ENCODE results near the gene UBASH3B. TPM values are rescaled to one million over a fixed set of nuclear protein-coding genes. Genes with fewer than 3 reads are reported as not detected.

Gene UBASH3B
- total RNA-seq, 4 donors from 2014 or later, result 9.9 to 36.3 (median 24.3) TPM

DNA sequence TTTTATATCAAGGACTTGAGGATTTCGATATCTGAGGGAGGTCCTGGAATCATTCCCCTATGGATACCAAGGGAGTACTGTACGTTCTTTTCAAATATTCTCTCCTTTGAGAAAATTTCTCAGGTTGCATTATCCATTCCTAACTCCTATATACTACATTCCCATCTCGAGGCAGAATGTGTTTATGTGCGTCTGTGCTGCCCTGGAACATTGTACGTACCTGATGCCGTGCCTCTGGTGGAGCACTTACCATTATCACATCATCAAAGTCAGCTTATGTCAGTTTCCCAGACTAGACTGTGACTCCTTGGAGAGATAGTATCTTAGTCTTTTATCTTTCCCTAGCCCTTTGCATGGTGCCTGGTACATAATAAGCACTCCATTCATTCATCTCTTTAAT, 21.7 kb downstream of the UBASH3B start:
- TF ChIP-seq, protein P1, sequence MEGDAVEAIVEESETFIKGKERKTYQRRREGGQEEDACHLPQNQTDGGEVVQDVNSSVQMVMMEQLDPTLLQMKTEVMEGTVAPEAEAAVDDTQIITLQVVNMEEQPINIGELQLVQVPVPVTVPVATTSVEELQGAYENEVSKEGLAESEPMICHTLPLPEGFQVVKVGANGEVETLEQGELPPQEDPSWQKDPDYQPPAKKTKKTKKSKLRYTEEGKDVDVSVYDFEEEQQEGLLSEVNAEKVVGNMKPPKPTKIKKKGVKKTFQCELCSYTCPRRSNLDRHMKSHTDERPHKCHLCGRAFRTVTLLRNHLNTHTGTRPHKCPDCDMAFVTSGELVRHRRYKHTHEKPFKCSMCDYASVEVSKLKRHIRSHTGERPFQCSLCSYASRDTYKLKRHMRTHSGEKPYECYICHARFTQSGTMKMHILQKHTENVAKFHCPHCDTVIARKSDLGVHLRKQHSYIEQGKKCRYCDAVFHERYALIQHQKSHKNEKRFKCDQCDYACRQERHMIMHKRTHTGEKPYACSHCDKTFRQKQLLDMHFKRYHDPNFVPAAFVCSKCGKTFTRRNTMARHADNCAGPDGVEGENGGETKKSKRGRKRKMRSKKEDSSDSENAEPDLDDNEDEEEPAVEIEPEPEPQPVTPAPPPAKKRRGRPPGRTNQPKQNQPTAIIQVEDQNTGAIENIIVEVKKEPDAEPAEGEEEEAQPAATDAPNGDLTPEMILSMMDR (IDR thresholded peaks at IDR 0.05), result no peak
- ATAC-seq (ENCODE audit: low FRiP score), result no peak
- DNase-seq (ENCODE audit: low spot score), result no peak

DNA sequence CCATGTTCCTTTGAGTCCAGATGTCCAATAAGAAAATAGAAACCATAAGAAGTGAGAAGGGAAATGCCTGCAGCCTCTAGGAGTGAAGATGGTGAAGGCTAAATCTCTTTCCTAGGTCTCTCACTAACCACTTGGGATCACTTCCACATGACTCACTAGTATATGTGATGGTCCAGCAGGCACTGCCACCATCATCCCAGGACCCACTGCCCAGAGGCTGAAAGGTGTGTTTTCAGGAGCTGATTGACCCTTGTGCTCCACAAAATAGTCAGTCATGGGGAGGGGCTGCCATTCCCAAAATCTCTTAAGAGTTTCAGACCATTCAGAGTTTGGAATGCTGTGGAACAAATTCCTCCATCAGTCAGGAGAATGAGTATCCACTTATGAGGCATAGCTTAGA, 22.9 kb downstream of the UBASH3B start:
- DNase-seq (ENCODE audit: low spot score), result no peak
- no peak for ATAC-seq (ENCODE audit: low FRiP score)
- TF ChIP-seq, protein P1 (IDR thresholded peaks at IDR 0.05), result no peak

DNA sequence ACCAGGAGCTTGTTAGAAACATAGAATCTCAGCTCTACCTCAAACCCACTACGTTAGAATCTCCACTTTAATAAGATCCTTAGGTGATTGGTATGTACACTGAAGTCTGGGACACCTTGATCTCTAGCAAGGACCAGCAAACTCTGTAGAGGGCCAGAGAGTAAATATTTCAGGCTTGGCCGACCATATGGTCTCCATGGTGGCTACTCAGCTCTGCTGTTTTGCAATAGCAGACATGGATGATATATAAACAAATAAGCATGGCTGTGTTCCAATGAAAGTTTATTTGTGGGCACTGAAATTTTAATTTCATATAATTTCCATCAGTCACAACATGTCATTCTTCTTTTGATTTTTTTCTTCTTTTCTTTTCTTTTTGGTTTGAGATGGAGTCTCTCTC, 23.9 kb downstream of the UBASH3B start:
- no peak for ATAC-seq (ENCODE audit: low FRiP score)
- TF ChIP-seq, protein P1 (IDR thresholded peaks at IDR 0.05), result no peak
- DNase-seq (ENCODE audit: low spot score), result no peak

DNA sequence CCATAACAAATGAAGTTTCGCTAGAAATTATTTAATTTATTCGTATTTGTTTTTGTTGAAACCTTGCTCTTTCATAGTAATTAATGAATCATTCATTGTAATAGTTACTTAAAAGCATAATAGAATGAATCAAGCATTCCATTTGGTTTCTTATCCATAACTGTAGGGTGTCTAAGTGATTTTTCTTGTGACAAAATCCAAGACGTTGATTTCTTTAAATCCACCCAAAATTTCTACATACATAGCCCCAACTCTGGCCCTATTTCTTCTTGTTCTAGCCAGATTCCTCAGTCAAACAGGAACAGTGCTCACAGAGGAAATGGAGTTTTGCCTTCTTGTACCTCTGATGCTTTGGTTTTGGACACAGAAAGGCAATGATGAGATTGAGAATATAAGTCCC, 25.5 kb downstream of the UBASH3B start:
- TF ChIP-seq, protein P1 (IDR thresholded peaks at IDR 0.05), result no peak
- DNase-seq (ENCODE audit: low spot score) (no peak), ATAC-seq (ENCODE audit: low FRiP score) (no peak)

DNA sequence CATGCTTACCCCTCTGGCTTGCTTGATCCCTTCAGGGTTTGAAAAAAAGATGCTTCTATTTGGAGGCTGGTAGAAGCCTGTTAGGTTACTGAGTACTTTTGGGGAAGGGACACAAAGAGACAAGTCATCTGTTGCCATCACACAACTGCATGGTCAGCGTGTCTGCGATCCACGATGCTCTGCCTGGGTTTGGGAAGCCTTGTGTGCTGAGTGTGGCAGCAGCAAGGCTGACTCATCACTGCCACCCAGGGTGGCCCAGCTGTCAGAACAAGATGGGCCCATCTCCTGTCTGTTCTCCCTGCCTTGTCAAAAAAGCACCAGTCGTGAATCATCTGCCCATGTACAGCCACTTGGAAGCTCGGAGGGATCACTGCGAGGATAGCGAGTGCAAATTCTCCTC, 26.2 kb downstream of the UBASH3B start:
- ATAC-seq (ENCODE audit: low FRiP score), result no peak
- TF ChIP-seq, protein P1 (IDR thresholded peaks at IDR 0.05), result no peak
- DNase-seq (ENCODE audit: low spot score), result no peak

DNA sequence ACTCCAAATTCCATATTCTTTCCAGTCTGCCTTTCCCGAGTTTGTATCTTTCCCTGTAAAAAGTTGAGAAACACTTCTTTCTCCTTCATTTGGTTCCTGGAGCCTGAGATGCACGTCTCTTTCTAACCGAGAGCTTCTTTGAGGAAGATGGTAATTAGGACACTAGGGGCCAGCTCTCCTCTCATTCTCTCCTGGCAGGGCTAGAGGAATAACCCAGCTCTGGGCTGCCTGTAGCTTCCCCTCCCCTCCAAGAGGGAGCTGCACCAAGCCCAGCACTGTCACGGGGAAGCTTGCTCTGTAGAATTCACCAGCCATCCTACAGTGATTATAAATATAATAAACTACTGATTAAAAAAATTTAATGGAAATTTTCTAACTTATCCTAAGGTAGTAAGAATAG, 26.9 kb downstream of the UBASH3B start:
- ATAC-seq (ENCODE audit: low FRiP score) (no peak), DNase-seq (ENCODE audit: low spot score) (no peak)
- TF ChIP-seq, protein P1 (IDR thresholded peaks at IDR 0.05), result no peak

DNA sequence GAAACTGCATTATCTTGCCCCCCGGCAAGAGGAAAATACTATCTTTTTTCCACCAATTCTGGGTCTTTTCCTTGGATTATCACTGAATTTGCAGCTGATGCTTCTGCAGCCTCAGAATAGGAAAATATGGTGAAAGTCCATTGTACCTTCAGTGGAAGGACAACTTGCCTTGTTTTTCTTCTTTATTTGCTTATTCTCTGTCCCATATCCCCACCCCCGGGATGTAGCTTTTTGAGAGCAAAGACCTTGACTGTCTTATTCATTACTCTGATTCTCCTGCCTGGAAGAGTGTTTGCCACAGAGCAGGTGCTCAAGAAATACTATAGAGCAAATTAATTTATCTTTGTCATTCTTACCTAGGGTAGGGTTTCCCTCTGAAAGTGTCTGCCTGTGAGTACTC, 29.5 kb downstream of the UBASH3B start:
- TF ChIP-seq, protein P1 (IDR thresholded peaks at IDR 0.05), result no peak
- ATAC-seq (ENCODE audit: low FRiP score), result no peak
- no peak for DNase-seq (ENCODE audit: low spot score)

All from omental fat pad (tissue), 4 donors.